Common myeloid progenitor, CD34-positive (primary cell): Measurements from ENCODE around the gene ATF6.

Experiments
- CTCF ChIA-PET: fragments of 350-600 bp; sonication (Branson Sonifier 250); formaldehyde crosslinking; loops from one replicate; lab custom pipeline; 2021; ENCODE audit warnings: antibody characterized with exemption; lab: Charles Lee
- POLR2A ChIA-PET: fragments of 350-600 bp; sonication (Branson Sonifier 250); formaldehyde crosslinking; loops from one replicate; lab custom pipeline; 2021; ENCODE audit warnings: antibody characterized with exemption; lab: Charles Lee
- DNase-seq, 3 donors: peaks; one replicate each; pipeline versions ENCODE4 v3.0.0 to v3.0.0-alpha.2; 2013
- H3K27ac ChIP-seq, 2 experiments: 1 replicate in 1 of 2; 2 replicates in 1 of 2; pipeline ENCODE4 v1.7.0; 2013; ENCODE audit warnings: inconsistent platforms in 2 of 2, low read length in 2 of 2, mild to moderate bottlenecking in 2 of 2, low read depth in 1 of 2, moderate library complexity in 1 of 2; ENCODE audit not compliant: severe bottlenecking in 2 of 2, insufficient read depth in 1 of 2, poor library complexity in 1 of 2
- H3K27me3 ChIP-seq, 5 experiments: replicated peaks in 2 of 5; 1 replicate in 3 of 5; 2 replicates in 2 of 5; pipeline versions ENCODE4 v1.6.1 to v1.7.0; 2013; ENCODE audit warnings: low read length in 4 of 5, mild to moderate bottlenecking in 2 of 5, moderate library complexity in 2 of 5, inconsistent platforms in 1 of 5; ENCODE audit not compliant: insufficient read depth in 5 of 5, control insufficient read depth in 4 of 5
- H3K36me3 ChIP-seq, 4 experiments: 1 replicate in 2 of 4; 2 replicates in 2 of 4; pipeline versions ENCODE4 v1.6.1 to v1.7.0; 2013; ENCODE audit warnings: low read length in 3 of 4, control low read depth in 1 of 4, mild to moderate bottlenecking in 1 of 4; ENCODE audit not compliant: control insufficient read depth in 4 of 4, insufficient read depth in 4 of 4
- H3K4me1 ChIP-seq, 4 experiments: 1 replicate in 3 of 4; 2 replicates in 1 of 4; pipeline versions ENCODE4 v1.6.1 to v1.7.1; 2013; ENCODE audit warnings: low read length in 3 of 4, mild to moderate bottlenecking in 3 of 4, control low read depth in 1 of 4, inconsistent platforms in 1 of 4, moderate library complexity in 1 of 4; ENCODE audit not compliant: control insufficient read depth in 4 of 4, insufficient read depth in 4 of 4; ENCODE audit errors: control extremely low read depth in 1 of 4
- H3K4me3 ChIP-seq, 7 experiments: 1 replicate in 4 of 7; 2 replicates in 3 of 7; pipeline versions ENCODE4 v1.5.1 to v1.7.0; 2013; ENCODE audit warnings: mild to moderate bottlenecking in 7 of 7, low read length in 6 of 7, moderate library complexity in 6 of 7, inconsistent platforms in 2 of 7, low read depth in 2 of 7, control low read depth in 1 of 7; ENCODE audit not compliant: insufficient read depth in 4 of 7, control insufficient read depth in 1 of 7; ENCODE audit errors: extremely low read depth in 1 of 7
- H3K9me3 ChIP-seq, 5 experiments: 1 replicate in 4 of 5; 2 replicates in 1 of 5; pipeline versions ENCODE4 v1.6.1 to v1.7.1; 2013; ENCODE audit warnings: low read length in 4 of 5, mild to moderate bottlenecking in 2 of 5, inconsistent platforms in 1 of 5, low read depth in 1 of 5, moderate library complexity in 1 of 5; ENCODE audit not compliant: control insufficient read depth in 4 of 5, insufficient read depth in 2 of 5; ENCODE audit errors: control extremely low read depth in 1 of 5
- WGBS: methylation state at CpG from one replicate; pipeline ENCODE4 v1.1.5; 2013; ENCODE audit not compliant: insufficient coverage; 5-methylcytosine and 5-hydroxymethylcytosine counted together

Gene ATF6

DNA sequence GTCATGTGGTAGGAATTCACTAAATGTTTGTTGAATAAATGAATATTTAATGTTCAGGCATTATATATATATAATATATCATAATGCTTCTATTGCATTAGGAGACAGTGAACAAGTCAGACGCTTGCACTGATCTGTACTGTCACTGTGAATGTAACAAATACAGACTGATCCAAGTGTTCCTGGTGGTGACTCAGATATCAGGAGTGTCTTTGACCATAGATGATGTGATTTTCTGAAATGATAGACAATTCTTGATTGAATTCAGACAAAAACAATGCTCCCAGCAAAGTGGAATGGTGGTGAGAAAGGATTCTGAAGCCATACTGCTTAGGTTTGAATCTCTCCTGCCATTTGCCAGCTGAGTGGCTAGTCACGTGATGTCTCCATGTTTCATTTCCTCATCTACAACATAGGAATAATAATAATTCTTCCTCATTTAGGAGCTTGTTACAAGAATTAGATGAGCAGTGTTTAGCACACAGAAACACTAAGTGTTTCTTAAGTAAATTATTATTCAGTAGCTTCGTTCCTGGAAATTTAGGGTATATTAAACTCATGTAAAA is 186.6 kb downstream of the ATF6 start:
- WGBS, result 90% methylated on average over 1 of the region's 3 CpGs
- POLR2A ChIA-PET, result no interaction called here

DNA sequence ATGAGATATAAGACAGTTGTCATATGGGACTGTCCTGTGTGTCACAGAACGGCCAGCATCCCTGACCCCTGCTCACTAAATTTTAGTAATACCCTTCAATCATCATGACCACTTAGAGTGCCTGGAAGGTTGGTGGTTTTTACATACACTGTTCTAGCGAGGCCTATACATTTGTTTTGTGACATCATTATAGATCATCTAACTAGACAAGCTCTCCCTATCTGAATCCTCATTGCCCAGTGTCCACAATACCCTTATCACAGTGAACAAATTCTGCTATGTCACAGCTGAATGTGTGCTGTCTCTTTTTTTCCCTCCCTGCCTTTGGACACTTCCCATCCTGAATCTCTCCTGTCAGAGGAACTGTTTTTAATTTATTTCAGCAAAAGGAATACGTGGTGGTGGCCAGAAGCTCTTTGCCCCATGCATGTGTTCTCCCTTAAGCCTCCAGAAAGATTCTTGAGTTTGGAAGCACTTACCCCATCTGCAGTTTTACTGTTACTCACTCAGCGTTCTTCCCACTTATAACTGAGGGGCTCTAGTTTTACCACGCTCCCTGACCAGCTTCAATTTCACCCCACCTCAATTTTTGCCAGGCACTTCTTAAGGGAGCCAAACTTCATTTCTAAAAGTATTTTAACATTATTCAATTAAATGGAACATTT is 187.3 kb downstream of the ATF6 start:
- Histone ChIP-seq H3K27ac (no peak overlapping the region), H3K9me3 (no peaks in the 10 kb centered on the region), H3K36me3 (peaks cover 0 to 19% (median 6%) of the 10 kb centered on the region in 4 experiments), H3K27me3 (no peaks in the 10 kb centered on the region), H3K4me1 (peaks cover 8 to 24% (median 19%) of the 10 kb centered on the region in 4 experiments), H3K4me3 (peak overlapping the region in 1 of 7 experiments; percentile 3)
- 74% methylated on average over 3 of the region's 5 CpGs for WGBS
- ChIA-PET CTCF (interaction anchor here (0.6 to 1.5 kb wide), 3 partner anchors 11 to 72 kb away, joined by 3 read pairs; no protein-coding TSS in a partner anchor), POLR2A (no interaction called here)
- DNase-seq, result no peak

More for the DNA sequence above, 186.6 kb downstream of the ATF6 start:
- peaks cover 8 to 24% (median 19%) of the 10 kb centered on the region in 4 experiments for H3K4me1 ChIP-seq
- H3K27me3 ChIP-seq, result no peaks in the 10 kb centered on the region
- peaks cover 0 to 14% (median 3%) of the 10 kb centered on the region in 4 experiments for H3K36me3 ChIP-seq
- no peak overlapping the region for H3K4me3 ChIP-seq
- no peak for DNase-seq
- CTCF ChIA-PET, result interaction anchor here (0.6 to 1.5 kb wide), 4 partner anchors 12 to 194 kb away, joined by 3 read pairs; no protein-coding TSS in a partner anchor
- H3K9me3 ChIP-seq, result no peaks in the 10 kb centered on the region
- no peak overlapping the region for H3K27ac ChIP-seq

DNA sequence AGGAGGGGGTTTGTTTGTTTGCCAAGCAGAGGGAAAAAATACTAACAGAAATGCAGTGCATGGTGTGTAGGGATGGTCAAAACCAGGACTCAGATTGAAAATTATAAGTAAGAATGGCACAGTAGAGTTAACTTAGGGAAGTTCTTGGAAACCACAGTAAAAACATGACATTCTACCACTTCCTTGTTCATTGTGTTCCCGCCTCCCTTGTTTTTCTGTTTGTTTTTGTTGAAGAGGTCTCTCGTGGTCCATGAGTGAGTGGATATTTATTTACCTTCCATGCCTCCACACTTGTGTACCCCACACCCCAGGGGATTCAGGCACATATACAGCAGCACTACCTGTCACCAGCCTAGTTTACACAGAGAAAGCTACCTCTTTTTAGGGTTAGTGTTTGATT is 187.9 kb downstream of the ATF6 start:
- peak overlapping the region in 1 of 7 experiments; percentile 3 for H3K4me3 ChIP-seq
- DNase-seq, result peak in 2 of 3 donors; percentile 57 to 69
- H3K27ac ChIP-seq, result no peak overlapping the region
- H3K36me3 ChIP-seq, result peaks cover 2 to 21% (median 12%) of the 10 kb centered on the region in 4 experiments
- ChIA-PET CTCF (interaction anchor here (1.2 to 1.5 kb wide), 2 partner anchors 10 to 26 kb away, joined by 3 read pairs; no protein-coding TSS in a partner anchor), POLR2A (interaction anchor here (0.6 kb wide), 1 partner anchor 105 kb away, joined by 5 read pairs; no protein-coding TSS in a partner anchor)
- no CpG with 5 or more reads among the region's 2 CpGs for WGBS
- no peaks in the 10 kb centered on the region for H3K9me3 ChIP-seq
- no peaks in the 10 kb centered on the region for H3K27me3 ChIP-seq
- H3K4me1 ChIP-seq, result peaks cover 8 to 22% (median 16%) of the 10 kb centered on the region in 4 experiments

DNA sequence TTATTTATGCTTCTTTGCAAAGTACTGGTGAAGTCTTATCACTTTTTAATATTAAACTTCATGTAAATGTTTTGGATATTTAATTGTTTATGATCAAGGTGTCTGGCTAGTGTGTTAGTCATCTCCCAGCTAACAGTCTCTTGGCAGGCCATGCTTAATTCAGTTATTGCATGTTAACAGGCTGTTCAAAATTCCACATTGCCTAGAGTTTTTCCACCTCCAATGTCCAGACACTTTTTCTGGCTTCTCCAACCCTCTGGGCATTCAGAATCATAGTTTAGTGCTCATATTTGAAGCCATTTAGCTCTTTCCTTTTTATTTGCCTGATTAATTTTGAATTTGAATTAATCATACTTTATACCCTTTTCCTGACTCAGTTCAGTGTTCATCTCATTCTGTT is 188.3 kb downstream of the ATF6 start:
- Histone ChIP-seq H3K27me3 (no peaks in the 10 kb centered on the region), H3K4me1 (peaks cover 8 to 22% (median 15%) of the 10 kb centered on the region in 4 experiments), H3K9me3 (no peaks in the 10 kb centered on the region), H3K36me3 (peaks cover 2 to 21% (median 13%) of the 10 kb centered on the region in 4 experiments), H3K4me3 (no peak overlapping the region), H3K27ac (no peak overlapping the region)
- CTCF ChIA-PET, result interaction anchor here (1.2 to 1.5 kb wide), 2 partner anchors 10 to 26 kb away, joined by 3 read pairs; no protein-coding TSS in a partner anchor
- no peak for DNase-seq
- POLR2A ChIA-PET, result interaction anchor here (0.6 kb wide), 1 partner anchor 104 kb away, joined by 5 read pairs; no protein-coding TSS in a partner anchor

DNA sequence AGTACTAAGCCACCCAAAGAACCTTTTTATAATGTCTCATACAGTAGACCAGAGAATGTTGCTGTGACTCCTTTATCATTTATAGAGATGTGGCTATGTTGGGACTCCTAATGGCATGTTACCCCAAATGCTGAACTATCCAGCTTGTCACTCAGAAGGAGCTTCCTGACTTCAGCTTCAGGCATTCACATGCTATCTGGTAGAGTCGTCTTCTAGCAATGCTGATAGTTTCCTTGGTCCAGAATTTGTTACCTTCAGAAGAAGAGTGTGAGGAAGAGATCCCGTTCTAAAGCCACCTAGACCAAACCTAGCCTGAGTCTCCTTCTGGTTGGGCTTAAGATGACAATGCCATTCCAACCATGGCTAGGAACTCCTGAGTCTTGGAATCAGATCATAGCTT is 189.5 kb downstream of the ATF6 start:
- Histone ChIP-seq H3K27me3 (no peaks in the 10 kb centered on the region), H3K4me1 (peaks cover 8 to 22% (median 14%) of the 10 kb centered on the region in 4 experiments), H3K27ac (no peak overlapping the region), H3K9me3 (no peaks in the 10 kb centered on the region), H3K4me3 (no peak overlapping the region), H3K36me3 (peaks cover 7 to 29% (median 15%) of the 10 kb centered on the region in 4 experiments)
- 100% methylated on average over 2 of the region's 2 CpGs for WGBS
- CTCF ChIA-PET, result interaction anchor here (0.9 to 1.2 kb wide), 2 partner anchors 22 to 51 kb away, joined by 3 to 4 read pairs; no protein-coding TSS in a partner anchor
- no peak for DNase-seq
- POLR2A ChIA-PET, result no interaction called here

DNA sequence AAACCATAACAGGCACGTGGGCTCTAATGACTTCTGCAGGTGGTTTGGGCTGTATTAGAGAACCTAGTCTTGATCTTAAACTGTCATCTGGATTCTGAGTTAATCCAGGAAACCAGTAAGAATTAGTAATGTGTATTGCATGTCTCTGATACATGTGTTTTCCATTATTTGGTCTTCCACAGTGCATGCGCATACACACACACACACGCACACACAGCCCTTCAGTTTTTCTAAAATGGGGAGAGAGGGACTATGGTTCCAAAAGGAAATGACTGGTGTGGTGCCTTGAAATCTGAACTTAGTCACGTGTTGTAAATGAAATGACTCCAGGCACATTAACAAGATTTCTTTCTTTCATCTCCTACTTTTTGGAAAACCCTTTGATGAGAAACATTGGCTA is 190.0 kb downstream of the ATF6 start:
- WGBS, result 80% methylated on average over 1 of the region's 4 CpGs
- Histone ChIP-seq H3K9me3 (no peaks in the 10 kb centered on the region), H3K36me3 (peaks cover 10 to 34% (median 19%) of the 10 kb centered on the region in 4 experiments), H3K4me3 (no peak overlapping the region), H3K27me3 (no peaks in the 10 kb centered on the region), H3K27ac (no peak overlapping the region), H3K4me1 (peaks cover 8 to 22% (median 14%) of the 10 kb centered on the region in 4 experiments)
- no peak for DNase-seq
- POLR2A ChIA-PET, result interaction anchor here (0.7 kb wide), 1 partner anchor 58 kb away, joined by 3 read pairs; no protein-coding TSS in a partner anchor
- CTCF ChIA-PET, result interaction anchor here (1.2 kb wide), 1 partner anchor 52 kb away, joined by 4 read pairs; no protein-coding TSS in a partner anchor
